Activated CD8-positive, alpha-beta memory T cell treated with anti-CD3 and anti-CD28 coated beads, Interleukin-2, amount 50 U/mL, for 24 hours (primary cell): ENCODE results near the gene PCF11.
A peak's percentile ranks its signal among the peaks of the same experiment; 100 is the strongest.

Experiments
- DNase-seq: peaks from one replicate; pipeline ENCODE4 v3.0.0-alpha.2; 2020; ENCODE audit errors: extremely low read depth

Gene PCF11

DNA sequence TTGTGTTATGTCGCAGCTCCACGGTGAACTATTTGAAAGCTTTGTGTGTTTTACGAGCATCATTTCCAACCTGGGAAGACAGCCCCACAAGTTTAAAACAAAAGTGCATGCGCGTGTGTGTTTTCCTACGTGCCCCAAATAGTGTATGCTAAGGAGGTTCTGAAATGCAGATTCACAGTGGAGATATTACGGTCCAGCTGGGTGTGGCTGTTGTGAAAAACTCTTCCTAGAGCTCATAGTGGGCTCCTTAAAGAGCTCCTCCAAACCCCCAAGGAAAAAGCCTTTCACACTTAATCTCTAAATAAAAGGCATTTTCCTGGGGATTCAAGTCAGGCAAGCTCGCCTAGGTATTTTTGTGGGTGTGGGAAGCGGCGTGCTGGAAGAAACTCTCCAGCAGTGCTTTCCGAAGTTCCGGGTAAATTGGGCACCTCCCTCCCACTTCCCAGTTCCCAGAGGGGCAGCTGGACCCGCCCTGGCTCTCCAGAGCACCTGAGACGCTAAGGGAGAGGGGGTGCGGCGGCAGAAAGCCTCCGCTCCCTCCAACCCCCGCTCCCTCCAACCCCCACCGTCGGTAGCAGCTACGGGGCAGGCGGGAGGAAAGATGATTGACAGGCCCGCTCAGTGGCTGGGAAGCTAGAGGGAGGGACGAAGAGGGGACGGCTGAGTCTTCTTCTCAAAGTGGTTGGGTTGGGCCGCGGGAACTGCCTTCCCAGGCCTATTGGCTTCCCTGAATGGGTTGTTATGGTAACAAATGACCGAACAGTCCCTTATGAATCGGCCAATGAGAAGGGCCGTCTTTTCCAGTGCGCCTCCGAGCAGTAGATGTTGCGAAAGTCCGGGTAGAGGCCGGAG lies 561 bp upstream of the PCF11 start:
- DNase-seq, result peak; percentile 95

DNA sequence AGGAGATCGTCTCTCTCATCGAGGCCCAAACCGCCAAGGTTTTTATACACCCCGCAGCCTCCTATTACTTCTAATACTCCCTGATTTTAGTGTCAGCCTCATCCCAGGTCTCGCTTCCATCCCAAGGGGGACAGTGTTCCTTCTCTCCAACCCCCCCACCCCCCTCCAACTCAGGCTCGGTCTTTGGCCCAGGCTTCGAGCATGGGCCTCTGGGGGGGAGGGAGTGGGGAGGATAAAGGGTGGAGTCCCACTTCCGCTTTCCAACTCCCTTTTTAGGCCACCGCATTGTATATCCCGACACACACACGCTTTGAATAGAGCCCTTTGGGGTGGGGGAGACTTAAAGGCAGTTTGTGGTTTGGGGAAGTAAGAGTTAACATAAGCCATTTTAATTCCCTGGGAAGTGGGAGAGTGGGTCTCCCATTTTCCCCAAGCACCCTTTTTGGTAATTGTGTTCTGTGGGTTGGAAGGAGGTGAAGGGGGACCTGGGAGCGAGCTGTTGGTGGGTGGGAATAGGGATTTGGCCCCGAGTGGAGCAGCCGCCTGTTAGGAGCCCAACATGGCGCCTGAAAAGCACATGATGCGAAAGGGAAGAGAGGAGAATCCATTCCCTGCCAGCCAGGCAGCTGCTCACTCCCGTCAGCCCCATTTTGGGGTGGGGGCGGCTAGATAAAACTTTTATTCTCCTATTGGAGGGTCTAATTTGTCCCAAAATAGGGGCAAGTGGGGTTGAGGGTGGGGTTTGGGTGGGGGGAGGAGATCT lies 844 bp downstream of the PCF11 start:
- DNase-seq, result no peak

DNA sequence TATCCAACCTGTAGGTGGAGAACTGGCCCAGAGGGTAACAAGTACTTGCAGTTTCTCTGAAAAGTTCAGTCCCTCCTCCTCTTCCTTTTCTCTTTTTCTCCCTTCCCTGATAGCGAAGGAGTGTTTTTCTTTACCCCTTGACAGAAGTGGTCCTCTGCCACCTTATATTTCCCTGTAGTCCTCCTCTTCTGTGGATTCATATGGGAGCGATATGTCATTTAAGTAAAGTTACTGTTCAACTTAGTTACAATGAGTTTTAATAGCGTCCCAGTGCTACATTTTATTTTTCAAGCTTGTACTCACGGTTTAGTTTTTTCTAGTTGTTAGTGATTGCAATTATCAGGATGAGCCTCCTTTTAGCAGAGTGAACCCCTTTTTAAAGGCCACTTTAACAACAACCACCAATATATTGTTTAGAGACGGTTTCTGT lies 1.4 kb downstream of the PCF11 start:
- DNase-seq, result no peak

DNA sequence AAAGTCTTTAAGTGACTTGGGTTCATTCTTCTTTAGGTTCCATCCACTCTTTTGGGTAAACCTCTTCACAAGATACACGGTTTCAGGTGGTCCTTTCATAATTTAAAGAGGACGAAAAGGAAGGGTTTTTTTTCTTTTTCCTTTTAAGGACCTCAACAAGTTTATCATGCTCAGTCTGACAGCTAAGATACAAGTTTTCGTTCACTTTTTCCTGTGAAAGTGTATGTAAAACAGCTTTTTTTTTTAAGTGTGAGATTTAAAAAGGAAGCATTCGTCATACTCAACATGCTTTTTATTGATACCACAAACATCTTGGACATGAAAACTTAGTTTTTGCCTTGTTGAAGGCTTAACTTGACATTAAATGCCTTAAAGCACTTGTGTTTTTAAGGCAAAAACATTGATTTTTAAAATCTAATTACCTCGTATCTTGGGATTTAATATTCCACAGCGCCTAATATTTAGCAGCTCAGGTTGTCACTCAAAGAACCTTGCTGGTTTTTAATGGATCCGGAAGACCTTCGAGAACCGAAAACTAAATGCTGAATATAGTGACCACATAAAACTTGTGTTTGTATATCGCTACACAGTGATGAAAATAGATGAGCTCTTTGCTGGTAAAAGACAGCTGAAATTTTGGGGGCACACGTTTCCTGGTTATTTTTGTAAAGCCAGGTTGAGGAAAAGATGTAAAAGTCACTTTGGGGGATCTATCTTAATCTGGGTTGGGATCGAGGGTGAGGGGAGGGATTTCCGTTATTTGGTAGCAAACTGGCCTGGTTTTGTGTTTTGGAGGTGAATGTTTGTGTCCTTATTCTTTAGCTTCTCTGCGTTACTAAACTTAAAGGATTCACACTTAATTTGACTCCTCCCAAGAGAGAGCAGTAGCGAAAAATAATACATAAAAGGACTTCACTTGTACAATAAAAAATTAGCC lies 2.3 kb downstream of the PCF11 start:
- no peak for DNase-seq

DNA sequence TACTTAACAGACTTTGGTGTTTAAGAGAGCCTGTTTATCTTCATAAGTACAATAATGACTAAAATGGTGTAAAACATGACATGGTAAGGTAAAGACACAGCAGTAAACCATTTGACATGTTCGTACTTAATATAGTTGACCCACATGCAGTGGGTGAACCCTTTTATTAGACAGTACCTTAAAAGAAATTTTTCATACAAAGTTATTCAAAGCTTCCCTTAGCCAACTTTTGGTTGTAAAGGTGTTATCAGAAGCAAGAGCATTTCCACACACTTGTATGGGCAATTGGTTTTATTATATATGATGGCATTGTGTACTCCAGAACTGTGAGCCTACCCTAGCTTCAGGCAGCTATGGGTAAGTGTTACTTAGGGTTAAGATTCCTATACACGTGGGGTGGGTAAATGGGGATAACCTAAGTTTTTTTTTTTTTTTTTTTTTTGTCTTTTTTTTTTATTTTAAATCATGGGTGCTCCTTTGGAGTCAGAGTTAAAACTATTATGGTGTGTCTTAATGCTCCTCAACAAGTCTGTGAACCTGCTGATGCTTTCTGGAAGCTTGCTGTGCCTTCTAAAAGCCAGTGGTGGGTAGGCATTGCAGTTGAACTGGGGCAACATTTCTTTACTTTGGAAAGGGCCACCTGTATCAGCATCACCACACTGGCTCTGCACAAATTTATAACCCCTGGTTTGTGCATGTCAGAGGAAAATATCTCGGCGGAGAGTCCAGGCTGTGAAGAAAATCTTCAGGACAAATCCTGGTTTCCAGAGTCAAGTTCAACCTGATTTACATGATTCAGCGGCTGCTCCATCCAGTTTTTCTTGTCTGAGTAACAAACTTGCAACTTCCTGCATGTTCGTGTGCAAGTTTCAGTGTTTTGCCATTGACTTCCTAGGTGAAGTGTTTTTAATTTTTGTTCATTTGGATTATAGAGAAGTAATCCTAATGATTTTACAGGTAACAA lies 3.3 kb downstream of the PCF11 start:
- no peak for DNase-seq

DNA sequence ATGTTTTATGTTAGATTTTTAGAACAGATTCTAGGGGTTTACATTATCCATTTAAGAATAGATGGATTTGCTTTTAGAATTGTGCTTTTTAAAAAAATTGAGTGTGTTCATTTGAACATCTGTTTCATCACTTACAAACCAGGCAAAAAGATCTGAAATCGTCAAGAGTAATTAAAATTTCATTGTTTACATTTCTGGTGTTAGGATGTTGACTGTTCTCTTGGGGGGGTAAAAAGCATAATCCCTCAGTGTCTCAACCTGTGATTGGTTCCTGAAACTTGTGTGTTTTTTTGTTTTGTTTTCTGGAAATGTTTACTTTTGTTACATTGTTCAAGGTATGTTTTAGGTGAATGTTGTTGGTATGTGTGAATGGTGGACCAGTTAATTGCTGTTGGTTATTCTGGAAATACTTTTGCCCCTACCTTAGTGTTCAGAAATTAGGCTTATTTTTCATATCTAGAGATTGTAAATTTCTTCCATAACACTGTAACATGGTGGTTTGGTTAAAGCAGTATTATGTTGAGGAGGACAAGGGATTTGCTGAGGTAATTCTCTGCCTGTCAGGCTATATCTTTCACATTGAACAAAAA lies 4.8 kb downstream of the PCF11 start:
- DNase-seq, result no peak

DNA sequence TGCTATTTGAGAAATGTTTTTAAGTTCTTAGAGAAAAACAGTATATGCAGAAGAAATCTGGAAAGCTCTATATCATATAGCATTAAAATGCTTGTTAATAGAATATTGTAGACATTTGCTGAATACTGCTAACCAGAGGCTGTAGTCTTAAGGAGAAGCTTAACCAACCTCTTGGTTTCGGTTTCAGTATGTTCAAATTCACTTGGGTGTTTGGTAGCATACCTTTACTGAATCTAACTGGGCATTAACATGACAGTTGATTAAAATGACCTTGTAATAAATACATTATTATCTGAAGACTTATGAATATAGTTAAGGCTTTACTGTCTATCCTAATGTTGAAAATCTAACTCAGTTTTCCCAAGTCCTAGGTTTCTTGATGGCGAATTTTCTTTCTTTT lies 5.4 kb downstream of the PCF11 start:
- no peak for DNase-seq

DNA sequence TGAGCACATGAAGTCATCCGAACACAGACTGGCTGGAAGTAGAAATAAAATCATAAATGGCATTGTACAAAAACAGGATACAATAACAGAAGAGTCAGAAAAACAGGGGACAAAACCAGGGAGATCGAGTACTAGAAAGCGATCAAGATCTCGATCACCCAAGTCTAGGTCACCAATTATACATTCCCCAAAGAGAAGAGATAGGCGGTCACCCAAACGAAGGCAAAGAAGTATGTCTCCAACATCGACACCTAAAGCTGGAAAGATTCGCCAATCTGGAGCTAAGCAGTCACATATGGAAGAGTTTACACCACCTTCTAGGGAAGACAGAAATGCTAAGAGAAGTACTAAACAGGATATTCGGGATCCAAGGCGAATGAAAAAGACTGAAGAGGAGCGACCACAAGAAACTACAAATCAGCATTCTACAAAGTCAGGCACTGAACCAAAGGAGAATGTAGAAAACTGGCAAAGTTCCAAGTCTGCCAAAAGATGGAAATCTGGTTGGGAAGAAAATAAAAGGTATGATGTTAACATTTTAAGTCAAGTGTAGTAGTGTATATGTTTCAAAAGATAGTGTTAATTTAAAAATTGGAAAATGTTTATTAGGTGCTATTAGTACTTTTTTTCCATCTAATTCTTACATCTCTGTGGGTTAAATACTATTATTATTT lies 9.4 kb downstream of the PCF11 start:
- no peak for DNase-seq

DNA sequence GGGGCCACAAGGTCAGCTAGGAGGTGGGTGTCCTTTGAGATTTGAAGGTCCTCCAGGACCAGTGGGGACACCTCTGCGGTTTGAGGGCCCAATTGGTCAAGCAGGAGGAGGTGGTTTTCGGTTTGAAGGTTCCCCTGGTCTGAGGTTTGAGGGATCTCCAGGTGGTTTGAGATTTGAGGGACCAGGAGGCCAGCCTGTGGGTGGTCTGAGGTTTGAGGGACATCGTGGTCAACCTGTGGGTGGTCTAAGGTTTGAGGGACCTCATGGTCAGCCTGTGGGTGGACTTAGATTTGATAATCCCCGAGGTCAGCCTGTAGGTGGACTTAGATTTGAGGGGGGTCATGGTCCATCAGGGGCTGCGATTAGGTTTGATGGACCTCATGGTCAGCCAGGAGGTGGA lies 11.8 kb downstream of the PCF11 start:
- DNase-seq, result no peak

DNA sequence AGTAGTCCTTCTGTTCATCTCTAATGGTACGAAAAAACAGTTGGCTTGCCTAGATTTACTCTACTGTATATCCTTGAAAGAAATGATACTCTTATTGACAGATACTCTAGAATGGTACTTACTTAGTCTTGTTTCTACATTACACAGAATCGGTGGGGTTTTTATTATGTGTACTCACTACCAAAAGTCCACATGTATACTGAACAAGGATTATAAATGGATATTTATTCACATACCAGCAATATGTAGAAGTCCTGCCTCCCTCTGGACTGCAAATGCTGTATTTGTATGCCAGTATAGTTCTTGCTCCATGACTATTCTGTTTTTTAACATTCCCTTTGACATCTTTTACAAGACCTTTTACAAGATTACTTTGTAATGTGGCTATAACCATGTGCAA lies 13.9 kb downstream of the PCF11 start:
- no peak for DNase-seq

DNA sequence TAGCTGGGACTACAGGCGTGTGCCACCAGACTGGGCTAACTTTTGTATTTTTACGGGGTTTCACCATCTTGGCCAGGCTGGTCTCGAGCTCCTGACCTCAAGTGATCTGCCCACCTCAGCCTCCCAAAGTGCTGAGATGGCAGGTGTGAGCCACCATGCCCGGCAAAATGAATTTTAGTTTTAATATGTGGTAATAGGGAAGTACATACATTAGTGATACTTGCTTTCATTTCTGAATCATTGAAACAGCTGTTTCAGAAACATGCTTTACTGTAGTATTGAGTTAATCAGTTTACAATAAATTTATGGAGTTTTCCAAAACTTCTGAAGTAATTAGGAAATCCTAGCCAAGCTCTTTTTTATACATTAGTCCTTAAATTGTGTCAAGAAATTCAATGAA lies 15.6 kb downstream of the PCF11 start:
- DNase-seq, result no peak

DNA sequence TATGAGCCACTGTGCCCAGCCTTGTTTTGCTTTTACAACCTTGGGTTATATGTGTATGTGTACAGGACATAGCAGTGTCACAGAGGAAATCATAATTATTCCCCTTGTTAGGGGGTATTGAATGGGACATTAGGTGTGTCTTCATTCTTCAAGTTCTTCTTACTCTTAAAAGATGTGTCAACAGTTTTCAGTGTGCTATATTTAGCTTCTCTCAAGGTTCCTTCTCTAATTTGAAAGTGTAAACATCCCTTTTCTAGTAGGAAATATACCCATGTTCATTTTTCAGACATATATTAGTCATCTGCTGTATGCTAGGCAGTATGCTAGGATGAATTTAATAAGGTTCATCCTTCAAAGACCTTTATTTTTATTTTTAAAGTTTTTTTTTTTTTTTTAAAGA lies 17.1 kb downstream of the PCF11 start:
- DNase-seq, result no peak

DNA sequence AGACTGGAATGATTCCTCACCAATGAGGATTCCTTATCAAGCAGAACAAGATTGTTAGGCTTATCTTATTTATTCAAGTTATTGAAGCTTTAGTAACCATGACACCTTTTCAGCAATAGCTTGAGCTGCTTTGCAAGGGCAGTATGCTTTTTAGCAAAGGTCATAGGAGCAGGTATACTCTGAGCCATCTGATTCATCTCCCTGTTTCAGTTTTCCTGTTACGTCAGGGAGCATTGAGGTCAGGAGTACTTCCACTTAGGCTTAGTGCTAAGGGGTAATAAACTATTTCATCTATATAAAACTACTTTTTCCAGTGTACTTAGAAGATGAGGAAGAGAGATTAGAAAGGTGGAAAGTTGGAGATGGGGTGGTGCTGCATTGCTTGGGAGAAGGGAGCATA lies 18.9 kb downstream of the PCF11 start:
- DNase-seq, result no peak

DNA sequence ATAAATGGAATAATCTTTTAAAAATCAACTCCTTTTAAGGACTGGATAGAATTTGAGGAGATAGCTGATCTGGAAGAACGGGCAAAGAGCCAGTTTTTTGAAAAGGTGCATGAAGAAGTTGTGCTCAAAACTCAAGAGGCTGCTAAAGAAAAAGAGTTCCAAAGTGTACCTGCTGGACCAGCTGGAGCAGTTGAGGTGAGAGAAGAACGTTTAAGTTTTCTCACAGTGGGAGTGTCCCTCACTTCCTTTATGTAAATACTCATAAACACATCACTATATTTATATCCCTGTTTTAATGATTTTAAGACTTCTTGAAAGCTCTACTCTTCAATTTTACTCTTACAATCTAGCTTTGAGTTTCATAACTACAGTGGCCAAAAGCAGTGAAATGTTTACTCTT lies 24.9 kb downstream of the PCF11 start:
- no peak for DNase-seq

DNA sequence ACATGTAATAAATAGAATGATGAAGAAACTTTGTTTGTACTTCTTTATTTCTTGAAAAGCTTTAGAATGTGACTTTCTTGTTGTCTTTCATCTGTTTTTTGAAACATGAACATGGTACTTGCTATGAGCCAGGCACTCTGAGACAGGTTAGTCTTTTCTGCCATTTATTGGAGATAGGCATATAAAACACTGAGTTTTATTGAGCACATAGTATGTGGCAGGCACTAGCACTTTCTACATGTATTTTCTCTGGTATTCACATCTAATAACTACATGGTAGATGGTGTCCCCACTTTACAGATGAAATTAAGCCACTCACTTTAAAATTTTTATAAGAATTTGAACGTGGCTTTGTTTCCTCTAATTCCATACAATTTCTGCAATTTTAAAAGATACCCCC lies 28.8 kb downstream of the PCF11 start:
- DNase-seq, result no peak

DNA sequence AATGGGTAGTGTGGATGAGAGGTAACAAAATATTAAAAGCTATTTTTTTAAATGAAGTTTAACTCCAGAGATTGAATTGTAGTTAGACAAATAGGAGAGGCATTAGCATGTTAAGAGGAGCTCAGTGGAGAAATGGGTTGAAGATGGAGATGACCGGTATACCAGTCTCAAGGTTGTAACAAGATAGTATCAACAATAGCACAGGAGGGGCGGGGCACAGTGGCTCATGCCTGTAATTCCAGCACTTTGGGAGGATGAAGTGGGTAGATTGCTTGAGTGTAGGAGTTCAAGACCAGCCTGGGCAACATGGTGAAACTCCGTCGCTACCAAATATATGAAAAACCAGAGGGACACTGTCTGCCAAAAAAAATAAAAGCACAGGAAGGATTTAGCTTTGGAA lies 30.5 kb downstream of the PCF11 start:
- no peak for DNase-seq

DNA sequence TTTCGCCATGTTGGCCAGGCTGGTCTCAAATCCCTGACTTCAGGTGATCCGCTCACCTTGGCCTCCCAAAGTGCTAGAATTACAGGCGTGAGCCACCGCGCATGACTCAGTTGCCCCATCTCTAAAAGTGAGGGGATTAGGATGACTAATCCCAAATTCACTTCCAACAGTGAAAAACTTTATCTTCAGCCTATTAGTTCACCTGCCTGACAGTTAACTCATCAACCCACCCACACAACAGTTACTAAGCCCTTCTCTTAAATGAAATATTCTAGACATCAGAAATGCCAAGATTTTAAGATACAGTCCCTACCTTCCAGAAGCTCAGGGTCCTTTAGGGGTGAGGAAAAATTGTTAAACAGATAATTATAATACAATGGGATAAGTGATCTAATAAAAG lies 34.6 kb downstream of the PCF11 start:
- no peak for DNase-seq

DNA sequence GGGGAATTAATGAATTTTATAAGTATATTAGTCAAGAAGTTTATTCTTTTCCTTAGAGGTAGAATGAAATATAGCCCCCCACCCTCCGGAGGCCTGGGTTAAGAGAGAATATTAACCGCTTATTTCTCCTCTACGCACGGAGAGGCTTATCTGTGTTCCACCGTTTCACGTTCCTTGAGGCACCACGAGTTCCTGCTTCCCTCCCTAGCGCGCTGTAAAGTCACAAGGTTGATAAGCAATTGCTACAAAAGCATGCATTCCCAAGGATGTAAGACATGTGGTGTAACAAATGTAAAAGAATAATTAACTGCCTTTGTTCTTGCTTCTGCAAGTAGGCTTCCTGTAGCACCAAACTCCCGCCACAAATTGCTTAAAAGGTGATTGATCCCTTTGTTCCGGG lies 35.1 kb downstream of the PCF11 start:
- DNase-seq, result no peak

DNA sequence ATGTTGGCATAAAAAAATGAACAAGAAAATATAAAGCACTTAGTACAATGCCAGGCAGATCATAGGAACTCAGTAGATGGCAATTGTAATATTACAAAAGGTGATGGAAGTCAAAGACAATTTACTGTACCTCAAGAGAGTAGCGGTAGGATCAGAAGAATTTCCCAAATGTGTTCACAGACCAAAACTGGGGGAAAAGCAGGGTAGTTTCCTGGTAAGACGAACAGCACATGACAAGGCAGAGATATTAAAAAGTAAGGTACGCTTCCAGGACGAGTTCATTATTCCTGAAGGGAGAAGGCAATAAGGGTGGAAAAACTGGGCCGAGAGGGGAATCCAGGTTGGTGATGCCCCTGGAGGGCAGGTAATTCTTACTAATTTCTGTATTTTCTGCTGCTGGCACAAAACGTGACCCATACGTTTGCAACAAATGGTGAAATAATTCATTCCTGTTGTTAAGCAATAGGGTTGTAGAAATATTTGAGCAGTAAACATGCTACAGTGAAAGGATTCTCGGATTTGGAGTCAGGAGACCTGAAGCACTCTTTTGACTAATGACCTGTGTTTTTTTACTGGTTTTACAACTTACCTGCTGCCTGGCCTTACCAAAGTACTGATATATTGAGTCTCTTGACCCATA lies 35.8 kb downstream of the PCF11 start:
- no peak for DNase-seq
